Hematopoietic multipotent progenitor cell treated with erythropoietin and hydrocortisone succinate and interleukin-3 and kit ligand, for 4 days (in vitro differentiated cells): ENCODE results near the gene NDRG2.
A peak's percentile ranks its signal among the peaks of the same experiment; 100 is the strongest.

Experiments
- DNase-seq: peaks from one replicate; pipeline ENCODE4 v3.0.0-alpha.2; 2015

Gene NDRG2

GRCh38 chr14:21003788-21004346, 21.0 kb downstream of the NDRG2 start:
- no peak for DNase-seq

GRCh38 chr14:21001218-21001617, 23.6 kb downstream of the NDRG2 start:
- DNase-seq = no peak

- no peak for DNase-seq
Measured at GRCh38 chr14:20999591-20999990, 25.3 kb downstream of the NDRG2 start.

DNA sequence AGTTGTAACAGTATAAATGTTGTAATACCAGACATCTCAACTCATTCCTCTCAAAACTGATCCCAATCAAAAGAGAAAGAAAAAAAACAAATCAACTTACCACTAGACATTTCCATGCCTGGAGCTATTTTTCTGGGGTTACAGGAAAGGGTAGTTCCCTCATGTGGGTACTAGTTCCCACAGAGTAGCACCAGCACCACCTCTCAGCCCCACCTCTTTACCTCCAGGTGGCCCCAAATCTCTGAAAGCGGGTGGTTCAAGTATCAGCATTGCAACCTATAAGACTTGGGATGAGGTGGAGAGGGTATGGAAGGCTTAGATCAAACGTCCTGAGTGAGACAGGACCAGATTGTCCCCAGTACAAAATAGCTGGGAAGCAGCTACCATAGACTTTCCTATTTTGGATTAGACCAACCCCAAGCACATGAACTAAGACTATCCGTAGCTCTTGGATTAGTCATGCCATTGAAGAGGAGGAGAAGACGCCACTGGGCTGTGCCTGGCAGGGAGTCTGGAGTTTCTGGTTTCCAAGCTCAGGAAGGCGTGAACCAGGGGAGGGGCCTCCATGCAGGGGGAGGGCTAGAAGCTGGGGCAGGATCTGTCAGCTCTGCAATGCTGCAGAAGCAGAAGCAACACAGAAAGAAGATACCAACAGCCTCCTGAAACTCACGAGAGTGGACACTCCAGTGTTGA, 26.0 kb downstream of the NDRG2 start, which contains the start of gene SLC39A2:
Gene SLC39A2 (plus strand): TSS at position 620 of the 693 bp plus-strand sequence. CDS start 154 bp downstream, outside the sequence.
- no peak for DNase-seq

DNA sequence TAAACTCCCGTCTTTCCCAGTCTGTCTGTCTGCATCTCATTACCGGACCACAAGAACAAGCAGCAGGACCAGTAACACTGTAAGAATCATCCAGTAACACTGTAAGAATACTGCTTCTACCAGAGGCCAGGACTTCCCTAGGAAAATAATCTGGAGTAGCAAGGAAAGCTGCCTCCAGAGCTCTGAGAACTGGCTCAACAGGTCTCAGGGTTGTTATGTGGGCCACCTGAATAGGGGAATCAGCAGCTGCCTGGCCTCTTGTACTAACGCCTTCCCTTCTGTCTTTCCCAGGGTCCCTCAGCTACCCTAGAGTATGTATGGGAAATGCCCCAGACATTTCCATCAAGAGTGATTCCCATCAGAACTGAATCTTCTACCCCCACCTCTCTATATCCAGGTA, 26.7 kb downstream of the NDRG2 start:
- DNase-seq = no peak

DNA sequence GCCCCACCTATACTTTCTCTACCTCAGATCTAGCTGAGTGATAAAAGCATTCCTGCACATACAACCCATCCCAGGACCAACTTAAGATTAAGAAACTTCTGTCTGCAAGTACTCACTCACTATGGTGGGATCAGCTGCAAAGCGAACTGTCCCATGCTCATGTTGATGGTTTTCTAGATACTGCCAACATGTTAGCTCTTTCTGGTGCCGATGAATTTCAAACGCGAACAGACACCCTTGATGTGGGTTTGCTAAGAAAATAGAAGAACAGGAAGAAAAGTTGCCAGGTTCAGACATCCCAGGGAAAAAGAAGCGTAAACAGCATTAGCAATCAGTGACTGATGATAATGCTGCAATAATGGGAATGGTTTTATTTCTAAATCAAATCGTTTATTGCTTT, 27.3 kb downstream of the NDRG2 start:
- no peak for DNase-seq

DNA sequence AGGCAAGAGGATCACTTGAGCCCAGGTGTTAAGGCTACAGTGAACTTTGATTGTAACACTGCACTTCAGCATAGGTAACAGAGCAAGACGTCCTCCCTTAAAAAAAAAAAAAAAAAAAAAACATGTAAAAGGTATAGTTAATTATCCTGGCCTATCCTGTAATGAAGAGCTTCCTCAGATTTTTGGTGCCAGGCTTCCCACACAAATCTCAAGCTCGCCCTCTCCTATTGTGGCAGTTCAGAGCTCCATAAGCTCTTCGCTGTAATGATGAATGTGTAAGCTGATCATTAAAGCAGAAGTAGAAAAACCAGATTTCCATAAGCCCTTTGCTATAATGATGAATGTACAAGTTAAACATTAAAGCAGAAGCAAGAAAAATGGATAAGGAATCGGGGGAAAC, 27.7 kb downstream of the NDRG2 start:
- no peak for DNase-seq

DNA sequence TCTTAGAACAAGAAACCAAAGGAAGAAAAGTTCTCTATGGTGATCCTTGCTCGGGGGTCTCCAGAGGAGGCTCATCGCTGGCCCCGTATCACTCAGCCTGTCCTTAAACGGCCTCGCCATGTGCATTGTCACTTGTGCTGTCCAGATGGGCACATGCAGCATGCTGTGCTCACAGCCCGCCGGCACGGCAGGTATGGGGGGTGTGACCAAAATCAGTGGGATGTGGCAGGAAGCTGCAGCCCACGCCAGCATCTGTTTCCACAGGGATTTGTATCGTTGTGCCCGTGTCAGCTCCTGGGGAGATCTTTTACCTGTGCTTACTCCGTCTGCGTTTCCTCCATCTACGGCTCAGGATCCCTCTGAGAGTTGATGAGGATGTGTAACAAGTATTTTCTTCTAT, 28.3 kb downstream of the NDRG2 start:
- DNase-seq = no peak

DNA sequence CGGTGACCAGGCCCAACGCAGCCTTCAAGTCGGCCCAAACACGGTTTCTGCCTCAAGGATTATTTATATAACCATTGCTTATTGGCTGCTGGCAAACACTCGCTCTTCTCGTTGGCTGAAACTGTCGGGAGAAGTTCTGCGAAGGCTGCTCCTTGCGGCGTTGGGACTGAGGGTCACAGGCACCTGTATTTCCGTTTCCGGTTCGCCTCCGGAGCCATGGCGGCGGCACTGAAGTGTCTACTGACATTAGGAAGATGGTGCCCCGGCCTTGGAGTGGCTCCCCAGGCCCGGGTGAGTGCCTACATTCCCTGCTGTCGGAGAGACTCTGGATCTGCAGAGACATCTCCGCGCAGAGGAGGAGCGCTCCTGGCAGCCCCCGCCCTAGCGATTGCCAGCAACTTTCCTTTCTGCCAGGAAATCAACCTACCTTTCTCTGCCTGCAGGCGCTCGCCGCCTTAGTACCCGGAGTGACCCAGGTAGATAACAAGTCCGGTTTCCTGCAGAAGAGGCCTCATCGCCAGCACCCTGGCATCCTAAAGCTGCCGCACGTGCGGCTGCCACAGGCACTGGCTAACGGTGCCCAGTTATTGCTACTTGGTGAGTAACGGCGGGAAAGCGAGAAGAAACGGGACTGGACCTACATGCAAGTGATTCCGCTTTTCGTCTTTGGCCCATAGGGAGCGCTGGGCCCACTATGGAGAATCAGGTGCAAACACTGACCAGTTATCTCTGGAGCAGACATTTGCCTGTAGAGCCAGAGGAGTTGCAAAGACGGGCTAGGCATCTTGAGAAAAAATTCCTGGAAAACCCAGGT, 34.9 kb downstream of the NDRG2 start, which contains the start of gene METTL17:
Gene METTL17 (plus strand): TSS at position 194 of the 814 bp plus-strand sequence. CDS start 23 bp downstream, at position 217.
- DNase-seq = peak; percentile 99

DNA sequence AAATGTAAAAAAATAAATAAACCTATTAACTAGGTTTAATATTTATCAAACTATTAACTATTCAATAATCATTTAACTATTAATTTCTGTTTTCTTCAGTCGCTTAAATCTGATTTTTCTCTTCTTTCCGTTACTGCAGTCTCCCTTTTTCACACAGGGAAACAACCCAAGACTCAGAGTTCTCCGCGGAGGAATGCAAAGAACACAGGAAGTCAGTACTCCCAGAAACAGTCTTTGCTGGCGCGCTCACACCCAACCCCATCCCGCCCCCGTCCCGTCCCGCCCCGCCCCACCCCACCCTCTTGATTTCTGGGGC, 35.4 kb downstream of the NDRG2 start:
- DNase-seq = no peak

DNA sequence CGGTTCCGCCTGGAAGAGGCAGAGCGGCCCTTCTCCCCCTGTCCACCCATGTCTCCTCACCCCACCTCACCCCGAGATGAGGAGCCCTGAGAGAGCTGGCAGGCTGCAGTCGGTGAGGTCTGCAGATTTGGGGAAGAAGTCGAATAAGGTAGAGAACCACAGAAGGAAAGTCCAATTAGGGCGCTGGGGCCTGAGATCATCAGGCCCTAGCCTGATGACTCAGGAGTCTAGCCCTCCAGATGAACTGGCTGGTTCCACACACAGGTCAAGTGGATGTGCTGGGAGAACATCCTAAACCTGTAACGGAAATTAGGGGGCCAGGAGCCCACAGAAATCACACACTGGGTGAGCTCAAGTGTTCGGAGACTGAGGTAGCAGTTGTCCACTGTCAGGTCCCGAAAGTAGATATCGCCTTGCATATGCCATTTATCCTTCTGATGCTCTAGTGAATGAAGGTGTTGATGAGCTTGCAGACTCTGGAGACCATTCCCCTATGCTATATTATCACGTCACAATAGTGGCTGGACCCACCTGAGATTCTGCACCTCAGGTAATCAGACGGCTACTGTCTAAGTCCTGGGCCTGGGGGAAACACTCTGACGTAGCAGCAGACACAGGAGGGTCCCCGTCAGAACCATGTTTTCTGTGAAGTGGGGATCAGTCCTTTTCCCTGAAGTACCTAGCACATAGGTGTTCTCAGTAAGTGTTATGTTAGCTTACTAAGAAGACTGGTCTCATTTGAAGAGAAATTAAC, 36.0 kb downstream of the NDRG2 start:
- DNase-seq = no peak

DNA sequence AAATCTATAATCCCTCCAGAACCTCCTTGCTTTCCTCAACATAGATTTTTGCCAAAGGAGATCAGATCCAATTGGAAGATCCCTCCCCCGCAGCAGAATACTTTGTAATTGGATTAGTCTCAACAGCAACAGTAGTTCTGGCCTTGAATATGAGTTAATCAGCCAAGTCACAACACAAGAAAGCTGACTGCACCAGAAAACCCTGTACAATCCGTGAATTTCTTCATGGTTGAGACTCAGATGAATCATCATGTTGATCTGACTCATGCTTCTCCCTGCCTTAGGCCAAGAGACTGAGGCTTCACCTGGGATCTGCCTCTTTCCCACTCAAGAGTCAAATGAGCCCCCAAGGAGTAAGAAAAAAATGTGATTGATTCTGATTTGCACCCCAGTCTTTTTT, 38.0 kb downstream of the NDRG2 start:
- DNase-seq = no peak

- peak; percentile 15 for DNase-seq
Measured at GRCh38 chr14:20985650-20986049, 39.2 kb downstream of the NDRG2 start.

DNA sequence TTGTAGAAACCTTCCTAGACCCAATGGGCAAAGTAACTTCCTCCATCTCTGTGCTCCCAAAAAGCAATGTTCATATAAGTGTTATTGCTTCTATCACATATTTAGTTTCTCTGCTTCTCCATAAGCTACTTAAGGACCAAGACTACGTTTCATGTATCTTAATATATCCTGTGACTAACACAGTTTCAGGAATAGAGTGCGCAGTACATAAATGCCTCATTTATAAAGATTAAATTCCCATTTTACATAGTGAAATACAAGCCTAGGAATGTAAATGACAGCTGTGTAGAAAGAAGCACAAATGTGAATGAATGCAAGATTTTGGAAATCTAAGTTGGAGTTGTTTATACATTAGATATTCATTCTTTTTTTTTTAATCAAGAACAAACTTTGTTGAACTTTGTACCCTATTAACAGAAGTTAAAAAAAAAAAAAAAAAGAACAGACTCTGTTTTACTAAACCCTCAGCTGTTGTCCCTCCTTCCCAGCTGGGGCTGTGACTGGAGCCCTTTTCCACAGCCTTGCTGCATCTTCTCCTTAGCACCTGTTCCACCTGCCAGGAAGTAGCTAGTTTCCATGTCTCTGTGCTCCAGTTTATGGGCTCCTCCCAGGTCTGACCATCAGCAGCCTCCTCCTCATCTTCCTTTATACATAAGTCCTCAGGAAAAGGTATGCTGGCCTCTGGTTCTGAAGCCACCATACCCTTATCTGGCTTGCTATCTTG, 42.1 kb downstream of the NDRG2 start:
- no peak for DNase-seq

DNA sequence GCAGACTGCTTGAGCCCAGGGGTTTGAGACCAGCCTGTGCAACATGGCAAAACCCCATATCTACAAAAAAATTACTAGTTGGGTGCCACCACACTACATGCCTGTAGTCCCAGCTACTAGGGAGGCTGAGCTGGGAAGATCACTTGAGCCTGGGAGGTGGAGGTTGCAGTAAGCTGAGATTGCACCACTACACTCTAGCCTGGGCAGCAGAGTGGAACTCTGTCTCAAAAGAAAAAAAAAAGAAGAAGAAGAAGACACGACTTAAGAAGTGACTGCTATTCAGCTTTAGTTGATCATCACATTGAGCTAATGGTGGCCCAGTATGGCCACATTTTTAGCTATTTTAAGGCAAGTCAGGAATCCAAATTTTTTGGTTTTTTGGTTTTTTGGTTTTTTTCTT, 44.0 kb downstream of the NDRG2 start:
- no peak for DNase-seq

GRCh38 chr14:20978687-20979086, 46.2 kb downstream of the NDRG2 start:
- DNase-seq = no peak

DNA sequence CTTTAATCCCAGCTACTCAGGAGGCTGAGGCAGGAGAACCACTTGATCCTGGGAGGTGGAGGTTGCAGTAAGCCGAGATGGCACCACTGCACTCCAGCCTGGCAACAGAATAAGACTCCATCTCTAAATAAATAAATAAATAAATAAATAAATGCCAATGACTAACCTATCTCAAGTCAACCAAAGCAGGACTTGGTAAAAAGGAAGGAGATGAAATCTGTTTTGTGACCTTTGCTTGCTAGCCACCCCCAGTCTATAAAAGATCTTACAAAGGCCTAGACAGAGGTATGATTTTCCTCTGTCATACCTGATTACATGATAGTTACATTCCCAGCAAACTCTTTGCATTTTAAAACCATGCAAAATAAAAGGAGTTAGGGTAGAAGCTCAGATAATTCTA, 48.6 kb downstream of the NDRG2 start:
- DNase-seq = no peak

- DNase-seq = no peak
Measured at GRCh38 chr14:20973501-20973900, 51.4 kb downstream of the NDRG2 start.

GRCh38 chr14:20971705-20972021, 53.2 kb downstream of the NDRG2 start:
- no peak for DNase-seq

DNA sequence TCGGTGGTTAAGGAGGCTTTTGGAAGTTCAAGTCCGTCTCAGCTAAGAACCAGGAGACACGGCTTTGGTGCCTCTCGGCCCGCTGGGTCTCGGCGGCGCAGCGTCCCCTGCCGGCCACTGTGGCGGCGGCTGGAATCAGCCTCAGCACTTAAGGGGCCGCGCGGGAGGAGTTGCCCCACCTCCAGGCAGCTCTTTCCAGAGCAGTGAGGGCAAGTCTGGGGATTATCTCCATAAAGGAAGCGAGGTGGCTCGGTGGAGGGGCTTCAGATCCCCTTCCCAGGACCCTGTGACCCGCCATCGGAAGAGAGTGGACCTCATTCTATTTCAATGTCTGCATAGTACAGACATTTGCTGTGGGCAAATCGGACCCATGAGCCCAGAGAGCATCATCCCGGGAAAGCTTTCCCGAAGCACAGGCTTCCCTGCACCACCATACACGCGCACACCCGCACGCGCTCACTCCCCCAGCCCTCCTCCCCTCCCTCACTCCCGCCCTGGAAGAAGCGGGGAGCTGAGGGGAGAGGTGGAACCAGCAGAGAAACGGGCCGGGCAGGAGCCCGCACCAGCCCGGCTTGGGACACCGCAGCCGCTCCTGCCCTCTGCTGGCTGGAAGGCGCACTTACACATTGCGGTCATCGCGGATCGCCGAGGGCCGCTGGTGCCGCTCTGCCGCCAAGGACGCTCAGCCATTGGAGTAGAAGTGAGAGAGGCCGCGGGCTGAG, 53.7 kb downstream of the NDRG2 start:
- peak; percentile 92 for DNase-seq

DNA sequence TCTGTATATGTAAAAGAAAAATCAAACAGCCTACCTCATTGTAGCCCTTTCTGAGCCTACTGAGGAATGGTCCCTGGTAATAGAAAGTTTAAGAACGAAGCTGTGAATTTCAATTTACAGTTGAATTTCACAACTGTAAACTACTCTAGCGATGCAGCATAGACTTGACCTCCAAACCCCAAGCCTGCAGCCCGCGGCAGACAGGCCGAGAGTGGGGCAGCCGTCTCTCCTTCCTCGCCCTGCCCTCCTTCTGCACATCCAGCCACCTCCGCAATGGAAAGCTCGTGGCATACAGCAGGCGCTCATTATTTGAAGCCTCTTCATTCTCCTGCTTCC, 54.2 kb downstream of the NDRG2 start:
- no peak for DNase-seq

GRCh38 chr14:20969336-20969735, 55.5 kb downstream of the NDRG2 start:
- DNase-seq = no peak
